HG03060 (cell line): ENCODE results near the gene ADCY7.

Experiments
- ATAC-seq: cut with Tn5 transposase; IDR thresholded peaks from one replicate; pipeline ENCODE4 v1.9.1; 2021; ENCODE audit warnings: low read depth, moderate number of reproducible peaks; ENCODE audit not compliant: unreplicated experiment

ADCY7 gene

GRCh38 chr16:50309527-50310307 is 43.4 kb downstream of the ADCY7 start:
- no peak for ATAC-seq

DNA sequence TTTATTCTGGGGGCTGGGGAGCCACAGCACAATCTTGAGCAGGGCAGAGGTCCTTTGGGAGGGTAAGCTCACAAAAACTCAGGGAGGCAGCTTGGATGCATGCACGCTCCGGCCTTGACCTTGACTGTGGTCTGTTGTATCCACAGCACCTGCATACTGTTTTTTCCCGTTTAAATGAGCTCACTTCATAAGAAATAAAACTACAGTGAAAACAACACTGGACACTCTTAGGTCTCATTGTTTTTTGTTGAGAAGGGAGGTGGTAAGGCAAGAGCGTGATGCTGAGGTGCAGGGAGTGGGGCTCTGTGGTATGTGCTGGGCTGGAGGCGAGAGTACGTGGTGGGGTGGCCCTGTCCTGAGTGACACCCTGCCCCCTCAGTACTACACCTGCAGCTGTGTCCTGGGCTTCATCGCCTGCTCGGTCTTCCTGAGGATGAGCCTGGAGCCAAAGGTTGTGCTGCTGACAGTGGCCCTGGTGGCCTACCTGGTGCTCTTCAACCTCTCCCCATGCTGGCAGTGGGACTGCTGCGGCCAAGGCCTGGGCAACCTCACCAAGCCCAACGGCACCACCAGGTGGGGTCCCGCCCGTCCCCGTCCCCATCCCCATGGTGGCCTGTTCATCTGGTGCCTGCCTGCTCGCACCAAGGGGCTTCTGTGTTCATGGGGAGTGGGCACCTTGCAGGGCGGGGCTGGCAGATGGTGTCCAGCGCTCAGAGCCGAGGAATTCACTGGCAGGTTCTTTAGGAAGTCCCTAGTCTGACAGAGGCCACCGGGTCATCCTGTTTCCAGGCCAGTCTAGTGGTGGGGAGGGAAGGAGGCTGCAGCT is 44.2 kb downstream of the ADCY7 start:
- no peak for ATAC-seq

GRCh38 chr16:50311134-50311528 is 44.8 kb downstream of the ADCY7 start:
- no peak for ATAC-seq

GRCh38 chr16:50311891-50312501 is 45.6 kb downstream of the ADCY7 start:
- ATAC-seq: no peak

DNA sequence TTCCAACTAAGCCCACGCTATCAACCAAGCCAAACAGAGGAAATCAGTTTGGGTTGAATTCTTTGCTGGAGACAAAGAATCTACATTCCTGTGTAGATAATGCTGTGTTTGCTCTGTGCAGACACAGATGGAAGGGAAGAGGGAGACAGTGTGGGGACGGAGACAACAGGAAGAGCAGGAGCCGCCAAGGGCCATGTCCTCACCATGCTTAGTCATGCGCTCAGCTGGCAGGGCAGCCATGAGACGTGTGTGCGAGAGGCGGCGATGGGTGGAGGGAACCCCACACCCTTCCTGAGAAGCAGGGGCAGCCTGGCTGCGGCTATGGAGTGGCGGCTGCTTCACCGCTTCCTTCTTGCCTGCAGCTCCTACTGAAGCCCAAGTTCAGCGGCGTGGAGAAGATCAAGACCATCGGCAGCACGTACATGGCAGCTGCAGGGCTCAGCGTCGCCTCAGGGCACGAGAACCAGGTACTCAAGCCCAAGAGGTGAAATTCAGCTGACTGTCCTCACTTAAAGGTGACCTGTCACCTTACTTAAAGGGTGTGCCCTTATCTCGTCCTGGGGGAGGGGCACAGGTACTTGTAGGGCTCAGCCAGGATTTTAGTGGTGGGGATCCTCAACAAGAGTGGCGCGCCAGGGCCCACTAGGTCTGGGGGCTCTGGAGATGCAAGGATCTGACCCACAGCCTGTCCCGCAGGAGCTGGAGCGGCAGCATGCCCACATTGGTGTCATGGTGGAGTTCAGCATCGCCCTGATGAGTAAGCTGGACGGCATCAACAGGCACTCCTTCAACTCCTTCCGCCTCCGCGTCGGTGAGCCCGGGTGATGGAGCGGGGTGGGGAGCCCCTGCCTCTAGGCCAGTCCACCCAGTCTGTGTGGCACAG is 47.5 kb downstream of the ADCY7 start:
- no peak for ATAC-seq

DNA sequence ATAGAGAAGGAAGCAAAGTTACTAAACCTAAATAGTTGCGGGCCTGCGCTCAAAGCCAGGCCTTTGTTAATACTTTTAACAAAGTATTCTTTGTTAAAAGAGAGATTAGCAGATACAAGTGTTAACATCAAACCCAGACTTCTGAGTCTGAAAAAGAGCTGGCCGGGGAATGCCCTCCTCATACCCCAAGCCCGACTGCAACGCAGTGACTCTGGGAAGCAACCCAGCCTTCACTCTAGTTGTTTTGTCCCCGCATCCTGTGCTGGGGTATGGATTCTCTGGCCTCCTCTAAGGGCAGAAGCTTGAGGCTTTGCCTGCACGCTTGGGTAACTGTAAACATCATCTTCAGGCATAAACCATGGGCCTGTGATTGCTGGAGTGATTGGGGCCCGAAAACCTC is 48.3 kb downstream of the ADCY7 start:
- ATAC-seq: no peak

- ATAC-seq: no peak
Observed at GRCh38 chr16:50315346-50315997, 49.1 kb downstream of the ADCY7 start.

DNA sequence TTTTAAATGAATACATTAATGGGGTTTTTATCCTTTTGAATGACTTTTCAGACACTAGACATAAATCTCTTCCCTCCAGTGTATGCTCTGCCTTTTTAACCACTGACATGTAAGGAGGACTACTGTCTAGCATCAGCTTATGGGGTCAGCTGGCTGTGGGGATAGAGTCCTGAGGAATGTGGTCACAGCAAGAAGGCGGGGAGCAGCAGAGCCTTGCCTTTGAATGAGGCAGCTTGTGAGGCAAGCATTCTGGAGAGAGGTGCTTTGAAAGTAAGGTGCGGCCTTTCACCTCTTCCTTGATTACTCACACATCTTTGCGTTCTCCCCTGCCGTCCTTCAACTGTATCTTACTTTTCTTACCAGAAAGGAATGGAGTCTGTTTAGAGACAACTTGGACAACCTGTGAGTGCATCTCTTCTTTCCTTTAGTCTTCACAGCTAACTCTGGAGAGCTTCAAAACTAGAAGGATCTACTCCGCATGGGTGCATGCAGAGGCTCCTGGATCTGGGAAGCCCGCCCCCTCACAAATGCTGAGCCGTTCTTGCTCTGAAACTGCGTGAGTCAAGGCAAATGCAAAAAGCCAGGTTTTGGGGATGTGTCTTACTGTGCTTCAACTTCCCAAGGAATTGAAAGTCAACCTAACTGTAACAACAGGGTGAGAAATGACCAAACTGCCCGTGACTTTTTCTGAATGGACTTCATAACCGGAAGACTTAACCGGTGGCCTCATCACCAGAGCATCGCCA is 49.9 kb downstream of the ADCY7 start:
- ATAC-seq: no peak

DNA sequence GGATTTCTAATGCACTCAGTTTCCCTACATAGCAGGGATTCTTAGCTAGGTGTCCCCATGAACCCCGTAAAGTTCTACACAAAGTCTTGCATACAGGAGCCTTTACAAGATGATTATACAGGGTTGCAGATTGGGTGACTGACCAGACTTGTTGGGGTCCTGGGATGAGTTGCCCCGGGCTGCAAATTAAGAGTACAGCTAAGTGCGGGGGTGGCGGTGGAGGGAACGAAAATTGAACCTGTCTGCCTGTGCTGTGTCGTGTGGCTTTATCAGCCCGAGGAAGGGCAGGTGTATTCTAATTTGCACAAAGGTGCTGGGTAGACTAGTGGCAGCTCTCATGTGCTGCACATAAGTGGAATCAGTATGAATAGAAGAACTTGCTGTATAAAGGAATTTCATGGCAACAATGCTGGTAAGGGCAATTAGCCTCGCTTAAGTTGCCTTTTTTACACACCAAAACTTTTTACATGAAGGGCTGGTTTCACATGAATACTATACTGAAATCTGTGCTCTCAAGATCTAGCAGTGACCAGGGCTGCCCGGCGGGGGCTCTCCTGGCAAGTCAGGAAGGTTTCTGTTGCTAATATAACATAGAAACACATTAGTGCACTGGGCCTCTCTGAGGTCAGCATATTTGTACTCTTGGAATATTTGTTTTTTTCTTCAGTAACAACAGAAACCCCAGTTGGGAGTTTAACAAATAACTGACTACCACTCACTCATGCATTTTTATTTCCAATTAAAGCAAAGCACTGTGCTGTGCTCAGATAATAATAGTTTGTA is 50.7 kb downstream of the ADCY7 start:
- no peak for ATAC-seq

GRCh38 chr16:50318796-50319578 is 52.6 kb downstream of the ADCY7 start:
- no peak for ATAC-seq

GRCh38 chr16:50320310-50320709 is 54.0 kb downstream of the ADCY7 start:
- ATAC-seq: no peak

DNA sequence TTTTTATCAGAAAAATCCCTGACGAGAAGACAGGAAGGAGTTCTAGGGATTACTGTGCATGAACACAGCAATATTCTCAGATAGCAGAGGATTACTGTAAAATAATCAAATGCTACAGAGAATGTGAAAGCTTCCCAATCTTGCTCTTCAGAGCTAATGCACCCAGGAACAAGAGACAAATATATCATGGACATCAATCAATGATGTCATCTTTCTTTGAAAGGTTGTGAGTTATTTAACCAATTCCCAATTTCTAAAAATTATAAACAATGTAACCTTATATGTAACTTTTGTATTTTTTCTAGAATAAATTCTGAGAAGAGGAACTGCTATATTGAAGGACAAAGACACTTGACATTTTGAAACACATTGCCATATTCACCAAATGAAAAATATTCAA is 56.0 kb downstream of the ADCY7 start:
- ATAC-seq: no peak

DNA sequence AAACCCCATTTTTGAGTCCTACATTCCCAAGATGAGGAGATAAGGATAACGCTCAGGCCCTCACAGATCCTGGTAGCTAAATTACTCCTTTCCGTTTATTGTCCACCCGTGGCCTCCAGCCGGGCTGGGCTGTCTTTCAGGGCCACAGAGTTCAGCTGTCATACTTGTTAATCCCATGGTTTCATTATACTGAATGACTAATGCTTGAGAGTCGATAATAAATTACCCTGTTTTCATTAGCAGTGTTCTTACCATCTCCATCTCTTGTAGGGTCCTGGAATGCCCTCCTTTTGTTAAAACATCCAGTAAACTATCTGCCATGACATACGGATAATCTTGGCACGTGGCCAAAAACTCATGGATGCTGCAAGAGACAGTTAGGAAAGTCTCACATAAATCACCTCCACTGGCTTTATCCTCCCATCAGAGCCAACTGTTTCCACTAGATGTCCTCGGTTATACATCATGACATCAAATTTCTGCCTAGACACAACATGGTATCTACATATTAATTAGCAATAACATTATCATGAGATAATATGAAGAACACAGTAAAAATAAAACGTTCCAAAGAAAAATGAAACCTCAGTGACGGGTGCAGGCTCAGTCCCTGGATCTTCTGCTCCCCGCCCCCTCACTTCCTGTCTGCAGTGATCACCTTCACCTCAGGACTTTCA is 57.1 kb downstream of the ADCY7 start:
- no peak for ATAC-seq

DNA sequence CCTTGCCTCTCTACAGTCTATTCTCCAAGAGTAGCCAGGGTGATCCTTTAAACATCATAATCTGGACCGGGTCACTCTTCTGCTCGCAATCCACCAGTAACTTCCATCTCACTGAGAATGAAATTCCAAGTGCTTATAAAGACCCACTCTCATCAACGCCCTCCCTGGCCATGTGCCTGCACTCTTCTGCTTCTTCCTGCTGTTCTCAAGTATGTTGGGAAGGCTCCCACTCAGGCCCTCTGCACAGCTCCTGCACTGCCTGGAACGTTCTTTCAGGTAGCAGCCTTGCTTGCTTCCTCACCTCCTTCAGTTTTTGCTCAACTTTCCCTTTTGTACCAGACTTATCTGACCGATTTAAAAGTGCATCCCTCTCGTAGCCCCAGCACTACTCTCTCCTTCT is 58.0 kb downstream of the ADCY7 start:
- ATAC-seq: no peak

- ATAC-seq: no peak
Observed at GRCh38 chr16:50326264-50326663, 59.9 kb downstream of the ADCY7 start.

DNA sequence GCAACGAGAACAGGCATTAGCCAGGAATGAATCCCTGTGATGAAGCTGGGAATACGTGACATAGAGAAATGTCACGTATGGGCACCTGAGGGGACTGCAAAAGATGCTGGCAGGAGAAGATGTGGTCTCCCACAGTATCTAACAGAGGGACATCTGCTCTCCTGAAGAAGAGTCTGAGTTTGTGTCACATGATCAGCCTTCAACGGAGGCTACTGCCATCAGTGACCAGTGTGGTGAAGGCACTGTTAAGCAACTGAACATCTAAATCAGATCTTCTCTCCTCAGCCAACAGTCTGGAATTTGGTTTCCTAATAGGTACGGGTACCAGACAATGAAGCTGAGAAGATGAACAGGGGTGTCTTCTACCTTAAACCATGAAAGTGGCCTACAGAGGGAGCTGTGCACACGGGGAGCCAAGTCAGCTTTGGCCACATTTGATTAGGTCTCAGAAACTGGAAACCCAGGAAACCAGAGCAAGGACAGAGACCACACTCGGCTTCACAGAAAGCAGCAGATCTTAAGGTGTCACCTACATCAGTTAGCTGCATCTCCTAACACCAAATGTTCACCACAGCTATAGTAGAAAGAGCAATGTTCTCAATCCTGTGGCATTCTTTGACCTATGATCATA is 60.6 kb downstream of the ADCY7 start:
- no peak for ATAC-seq
